ENCODE measurements around the gene SBF1.

DNA sequence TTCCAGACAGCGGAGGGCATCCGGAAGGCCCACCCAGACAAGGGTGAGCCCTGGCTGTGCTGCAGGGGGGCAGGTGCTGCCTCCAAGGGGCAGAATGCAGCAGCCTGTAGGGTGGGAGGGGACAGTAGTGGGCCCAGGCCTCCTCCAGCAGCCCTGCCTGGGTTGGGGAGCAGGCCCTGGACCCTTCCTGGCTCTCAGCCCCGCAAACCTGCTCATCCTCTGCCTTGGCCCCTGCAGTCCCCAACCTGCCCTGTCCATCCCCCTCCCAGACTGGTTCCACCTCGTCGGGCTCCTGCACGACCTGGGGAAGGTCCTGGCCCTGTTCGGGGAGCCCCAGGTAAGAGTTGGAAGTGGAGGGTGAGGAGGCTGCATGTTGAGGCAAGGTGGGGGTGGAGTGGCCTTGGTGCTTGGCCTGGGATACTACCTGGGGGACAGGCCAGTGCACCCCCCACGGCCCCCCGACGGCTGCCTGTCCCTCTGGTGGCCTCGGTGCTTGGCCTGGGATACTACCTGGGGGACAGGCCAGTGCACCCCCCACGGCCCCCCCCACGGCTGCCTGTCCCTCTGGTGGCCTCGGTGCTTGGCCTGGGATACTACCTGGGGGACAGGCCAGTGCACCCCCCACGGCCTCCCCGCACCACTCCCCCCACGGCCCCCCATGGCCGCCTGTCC, 13.3 kb upstream of the SBF1 start:
- TF ChIP-seq, protein P1, sequence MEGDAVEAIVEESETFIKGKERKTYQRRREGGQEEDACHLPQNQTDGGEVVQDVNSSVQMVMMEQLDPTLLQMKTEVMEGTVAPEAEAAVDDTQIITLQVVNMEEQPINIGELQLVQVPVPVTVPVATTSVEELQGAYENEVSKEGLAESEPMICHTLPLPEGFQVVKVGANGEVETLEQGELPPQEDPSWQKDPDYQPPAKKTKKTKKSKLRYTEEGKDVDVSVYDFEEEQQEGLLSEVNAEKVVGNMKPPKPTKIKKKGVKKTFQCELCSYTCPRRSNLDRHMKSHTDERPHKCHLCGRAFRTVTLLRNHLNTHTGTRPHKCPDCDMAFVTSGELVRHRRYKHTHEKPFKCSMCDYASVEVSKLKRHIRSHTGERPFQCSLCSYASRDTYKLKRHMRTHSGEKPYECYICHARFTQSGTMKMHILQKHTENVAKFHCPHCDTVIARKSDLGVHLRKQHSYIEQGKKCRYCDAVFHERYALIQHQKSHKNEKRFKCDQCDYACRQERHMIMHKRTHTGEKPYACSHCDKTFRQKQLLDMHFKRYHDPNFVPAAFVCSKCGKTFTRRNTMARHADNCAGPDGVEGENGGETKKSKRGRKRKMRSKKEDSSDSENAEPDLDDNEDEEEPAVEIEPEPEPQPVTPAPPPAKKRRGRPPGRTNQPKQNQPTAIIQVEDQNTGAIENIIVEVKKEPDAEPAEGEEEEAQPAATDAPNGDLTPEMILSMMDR (conservative IDR thresholded peaks at IDR 0.05; ENCODE audit: low read depth, low read length) = no peak
- TF ChIP-seq EZH2phosphoT487 (IDR thresholded peaks at IDR 0.05; ENCODE audit: borderline replicate concordance, low read length) = no peak
- TF ChIP-seq EZH2 (IDR thresholded peaks at IDR 0.05; ENCODE audit: low read length, unreplicated experiment) = no peak

All from PC-3 (cell line).